ENCODE data around the gene TRPM1. TPM values are rescaled to one million over a fixed set of nuclear protein-coding genes. Genes with fewer than 3 reads are reported as not detected.
A peak's percentile ranks its signal among the peaks of the same experiment; 100 is the strongest.

The TRPM1 gene
- total and polyA plus RNA-seq, 5 donors from 2014 or later = not detected

DNA sequence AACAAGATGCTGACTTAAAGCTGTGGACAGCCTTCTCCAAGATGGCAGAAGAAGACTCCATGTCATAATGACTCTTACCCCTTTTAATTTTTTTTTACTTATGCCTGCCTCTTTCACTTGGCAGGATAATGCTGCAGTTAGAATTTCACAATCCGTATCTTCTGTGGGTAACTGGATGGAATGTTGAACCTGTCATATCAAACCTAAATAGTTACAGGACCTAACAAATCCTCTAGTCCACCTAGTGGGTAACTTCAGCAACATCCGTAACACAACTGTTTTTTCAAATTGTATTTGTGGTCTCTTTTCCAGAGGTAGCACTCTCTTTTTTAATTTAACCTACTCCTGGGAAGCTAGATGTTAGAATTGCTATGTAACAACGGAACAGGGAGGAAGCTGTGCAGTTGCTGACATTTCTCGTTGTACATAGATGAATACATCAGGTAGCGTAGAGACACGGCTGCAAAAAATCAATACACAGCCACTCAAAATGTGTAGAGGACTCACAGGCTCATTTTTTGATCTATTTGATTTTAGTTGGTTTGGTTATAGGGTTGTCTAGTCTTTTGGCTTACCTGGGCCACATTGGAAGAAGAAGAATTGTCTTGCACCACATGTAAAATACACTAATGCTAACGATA is 43.9 kb upstream of the TRPM1 start:
- H3K4me3 ChIP-seq (ENCODE audit: low read depth, low read length) = no peak overlapping the region
- H3K27ac ChIP-seq (ENCODE audit: insufficient read depth, low read length, poor library complexity, severe bottlenecking) = no peak overlapping the region
- Mint-ChIP-seq H3K4me1 (peaks cover 0 to 5% (median 3%) of the 10 kb centered on the region in 4 donors), H3K36me3 (no peaks in the 10 kb centered on the region), H3K9me3 (peaks cover 0 to 1% (median 0%) of the 10 kb centered on the region in 7 donors), H3K4me3 (no peak overlapping the region), H3K27ac (no peak overlapping the region), H3K27me3 (peaks cover 12% of the 10 kb centered on the region)
- H3K36me3 ChIP-seq (ENCODE audit: control insufficient read depth, insufficient read depth, low read length) = no peaks in the 10 kb centered on the region
- ATAC-seq (ENCODE audit: low read depth in 2 of 2) (no peak), DNase-seq (no peak)
- H3K27me3 ChIP-seq (ENCODE audit: control insufficient read depth, insufficient read depth, low read length) = no peaks in the 10 kb centered on the region
- no peaks in the 10 kb centered on the region for H3K4me1 ChIP-seq (ENCODE audit: control insufficient read depth, insufficient read depth, low read length, poor library complexity, severe bottlenecking)
- H3K9me3 ChIP-seq (ENCODE audit: control insufficient read depth in 2 of 2, low read length in 2 of 2) = no peaks in the 10 kb centered on the region

DNA sequence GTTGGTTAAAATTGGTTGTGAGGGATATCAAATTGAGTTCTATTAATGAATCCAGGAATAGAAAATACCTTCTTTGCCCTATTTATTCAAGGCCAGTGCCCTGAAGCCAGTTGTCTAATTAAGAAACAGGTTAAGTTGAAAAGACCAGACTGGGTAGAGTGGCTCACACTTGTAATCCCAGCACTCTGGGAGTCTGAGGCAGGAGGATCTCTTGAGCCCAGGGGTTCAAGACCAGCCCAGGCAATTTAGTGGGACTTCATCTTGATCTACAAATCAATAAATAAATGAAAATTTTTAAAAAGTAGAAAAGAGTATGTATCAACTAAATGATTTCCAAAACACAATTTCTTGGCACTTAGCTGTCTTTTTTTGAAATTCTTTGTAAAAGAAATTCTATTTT is 40.3 kb upstream of the TRPM1 start:
- no peaks in the 10 kb centered on the region for H3K4me1 ChIP-seq (ENCODE audit: control insufficient read depth, insufficient read depth, low read length, poor library complexity, severe bottlenecking)

DNA sequence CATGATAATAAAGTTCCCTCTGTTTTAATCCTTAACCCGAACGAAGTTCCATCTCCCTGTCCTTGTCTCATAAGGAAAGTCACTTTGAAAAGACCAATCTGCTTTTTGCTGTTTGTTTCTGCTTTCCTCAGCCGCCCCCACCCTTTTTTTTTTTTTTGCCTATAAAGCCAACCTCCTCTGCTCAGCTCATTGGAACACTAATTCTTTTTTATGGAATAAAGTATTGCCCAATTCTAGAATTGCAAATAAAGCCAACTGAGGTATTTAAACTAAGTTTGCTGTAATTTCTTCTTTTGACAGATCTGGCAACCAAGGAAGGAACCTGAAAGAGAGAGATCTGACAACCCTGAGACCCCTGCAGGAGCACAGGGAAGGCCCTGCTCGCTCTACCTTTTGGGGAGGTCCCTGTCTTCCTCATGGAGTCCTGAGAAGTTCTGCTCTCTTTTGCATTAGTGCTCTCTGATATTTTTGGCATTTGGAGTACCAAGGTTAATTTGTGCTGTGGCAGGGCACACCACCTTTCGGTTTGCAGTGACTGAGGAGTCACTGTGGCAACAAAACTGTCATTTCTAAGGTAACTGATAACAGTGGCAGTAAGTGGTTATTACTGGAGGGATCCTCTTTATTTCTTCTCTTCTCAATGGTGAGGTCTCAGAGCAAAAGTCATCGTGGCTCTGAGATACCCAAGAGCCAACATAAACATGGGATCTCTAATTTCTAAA is 35.2 kb upstream of the TRPM1 start:
- peaks cover 0 to 5% (median 2%) of the 10 kb centered on the region in 4 donors for H3K4me1 Mint-ChIP-seq
- H3K4me3 Mint-ChIP-seq = no peak overlapping the region
- H3K9me3 ChIP-seq (ENCODE audit: control insufficient read depth in 2 of 2, low read length in 2 of 2) = no peaks in the 10 kb centered on the region
- DNase-seq (no peak), ATAC-seq (ENCODE audit: low read depth in 2 of 2) (no peak)
- no peak overlapping the region for H3K4me3 ChIP-seq (ENCODE audit: low read depth, low read length)
- peaks cover 24% of the 10 kb centered on the region for H3K27me3 Mint-ChIP-seq
- H3K4me1 ChIP-seq (ENCODE audit: control insufficient read depth, insufficient read depth, low read length, poor library complexity, severe bottlenecking) = no peaks in the 10 kb centered on the region
- no peak overlapping the region for H3K27ac ChIP-seq (ENCODE audit: insufficient read depth, low read length, poor library complexity, severe bottlenecking)
- no peaks in the 10 kb centered on the region for H3K36me3 ChIP-seq (ENCODE audit: control insufficient read depth, insufficient read depth, low read length)
- H3K36me3 Mint-ChIP-seq = no peaks in the 10 kb centered on the region
- H3K27ac Mint-ChIP-seq = no peak overlapping the region
- no peaks in the 10 kb centered on the region for H3K27me3 ChIP-seq (ENCODE audit: control insufficient read depth, insufficient read depth, low read length)
- peaks cover 0 to 1% (median 0%) of the 10 kb centered on the region in 7 donors for H3K9me3 Mint-ChIP-seq

More for the DNA sequence above, 40.3 kb upstream of the TRPM1 start:
- DNase-seq = no peak
- peaks cover 11% of the 10 kb centered on the region for H3K27me3 Mint-ChIP-seq
- no peak overlapping the region for H3K27ac Mint-ChIP-seq
- no peaks in the 10 kb centered on the region for H3K36me3 ChIP-seq (ENCODE audit: control insufficient read depth, insufficient read depth, low read length)
- no peaks in the 10 kb centered on the region for H3K9me3 ChIP-seq (ENCODE audit: control insufficient read depth in 2 of 2, low read length in 2 of 2)
- H3K4me1 Mint-ChIP-seq = peaks cover 0 to 5% (median 0%) of the 10 kb centered on the region in 4 donors
- no peak for ATAC-seq (ENCODE audit: low read depth in 2 of 2)
- no peaks in the 10 kb centered on the region for H3K9me3 Mint-ChIP-seq
- no peak overlapping the region for H3K4me3 Mint-ChIP-seq
- no peaks in the 10 kb centered on the region for H3K27me3 ChIP-seq (ENCODE audit: control insufficient read depth, insufficient read depth, low read length)
- no peak overlapping the region for H3K27ac ChIP-seq (ENCODE audit: insufficient read depth, low read length, poor library complexity, severe bottlenecking)
- no peaks in the 10 kb centered on the region for H3K36me3 Mint-ChIP-seq
- H3K4me3 ChIP-seq (ENCODE audit: low read depth, low read length) = no peak overlapping the region

DNA sequence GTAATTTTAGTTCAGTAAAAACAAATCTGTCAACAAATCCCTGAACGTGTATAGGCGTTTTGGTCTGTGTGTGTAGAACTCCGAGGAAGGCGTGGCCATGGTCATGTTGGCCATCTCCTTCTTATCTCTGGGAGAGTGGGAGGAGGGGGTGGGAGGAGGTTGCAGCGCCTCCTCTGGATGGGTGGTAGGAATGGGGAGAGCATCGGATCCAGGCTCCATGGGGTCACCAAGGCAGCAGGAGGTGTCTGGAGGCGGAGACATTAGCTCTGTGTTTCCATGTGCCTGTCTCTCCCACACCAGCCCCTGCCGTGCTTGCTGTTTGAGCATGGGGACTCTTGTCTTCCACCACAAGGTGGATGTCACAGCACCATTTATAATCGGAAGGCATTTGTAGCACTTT is 34.5 kb upstream of the TRPM1 start:
- peaks cover 0 to 1% (median 0%) of the 10 kb centered on the region in 7 donors for H3K9me3 Mint-ChIP-seq
- H3K4me1 Mint-ChIP-seq = peaks cover 0 to 3% (median 0%) of the 10 kb centered on the region in 4 donors
- H3K36me3 Mint-ChIP-seq = no peaks in the 10 kb centered on the region
- H3K36me3 ChIP-seq (ENCODE audit: control insufficient read depth, insufficient read depth, low read length) = no peaks in the 10 kb centered on the region
- H3K27me3 ChIP-seq (ENCODE audit: control insufficient read depth, insufficient read depth, low read length) = no peaks in the 10 kb centered on the region
- no peak overlapping the region for H3K4me3 ChIP-seq (ENCODE audit: low read depth, low read length)
- H3K9me3 ChIP-seq (ENCODE audit: control insufficient read depth in 2 of 2, low read length in 2 of 2) = no peaks in the 10 kb centered on the region
- no peak overlapping the region for H3K27ac Mint-ChIP-seq
- peaks cover 21% of the 10 kb centered on the region for H3K27me3 Mint-ChIP-seq
- H3K4me1 ChIP-seq (ENCODE audit: control insufficient read depth, insufficient read depth, low read length, poor library complexity, severe bottlenecking) = no peaks in the 10 kb centered on the region
- H3K27ac ChIP-seq (ENCODE audit: insufficient read depth, low read length, poor library complexity, severe bottlenecking) = no peak overlapping the region
- H3K4me3 Mint-ChIP-seq = no peak overlapping the region
- DNase-seq (no peak), ATAC-seq (ENCODE audit: low read depth in 2 of 2) (no peak)

DNA sequence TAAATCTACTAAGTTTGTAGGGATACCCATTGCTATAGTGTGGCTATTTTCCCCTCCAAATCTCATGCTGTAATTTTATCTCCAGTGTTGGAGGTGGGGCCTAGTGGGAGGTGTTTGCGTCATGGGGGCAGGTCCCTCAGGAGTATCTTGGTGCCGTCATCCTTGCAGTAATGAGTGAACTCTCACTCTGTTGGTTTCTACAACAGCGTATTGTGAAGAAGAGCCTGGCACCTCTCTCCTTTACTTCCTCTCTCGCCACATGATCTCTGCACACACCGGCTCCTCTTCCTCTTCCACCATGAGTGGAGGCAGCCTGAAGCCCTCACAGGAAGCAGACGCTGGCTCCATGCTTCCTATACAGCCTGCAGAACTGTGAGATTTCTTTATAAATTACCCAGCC is 34.0 kb upstream of the TRPM1 start:
- ATAC-seq (ENCODE audit: low read depth in 2 of 2) (no peak), DNase-seq (no peak)
- Mint-ChIP-seq H3K27ac (no peak overlapping the region), H3K9me3 (peaks cover 0 to 1% (median 0%) of the 10 kb centered on the region in 7 donors), H3K4me3 (no peak overlapping the region), H3K36me3 (no peaks in the 10 kb centered on the region), H3K4me1 (peaks cover 0 to 3% (median 0%) of the 10 kb centered on the region in 4 donors), H3K27me3 (peaks cover 21% of the 10 kb centered on the region)
- no peaks in the 10 kb centered on the region for H3K4me1 ChIP-seq (ENCODE audit: control insufficient read depth, insufficient read depth, low read length, poor library complexity, severe bottlenecking)
- no peak overlapping the region for H3K27ac ChIP-seq (ENCODE audit: insufficient read depth, low read length, poor library complexity, severe bottlenecking)
- H3K4me3 ChIP-seq (ENCODE audit: low read depth, low read length) = no peak overlapping the region
- H3K36me3 ChIP-seq (ENCODE audit: control insufficient read depth, insufficient read depth, low read length) = no peaks in the 10 kb centered on the region
- H3K27me3 ChIP-seq (ENCODE audit: control insufficient read depth, insufficient read depth, low read length) = no peaks in the 10 kb centered on the region
- H3K9me3 ChIP-seq (ENCODE audit: control insufficient read depth in 2 of 2, low read length in 2 of 2) = no peaks in the 10 kb centered on the region

DNA sequence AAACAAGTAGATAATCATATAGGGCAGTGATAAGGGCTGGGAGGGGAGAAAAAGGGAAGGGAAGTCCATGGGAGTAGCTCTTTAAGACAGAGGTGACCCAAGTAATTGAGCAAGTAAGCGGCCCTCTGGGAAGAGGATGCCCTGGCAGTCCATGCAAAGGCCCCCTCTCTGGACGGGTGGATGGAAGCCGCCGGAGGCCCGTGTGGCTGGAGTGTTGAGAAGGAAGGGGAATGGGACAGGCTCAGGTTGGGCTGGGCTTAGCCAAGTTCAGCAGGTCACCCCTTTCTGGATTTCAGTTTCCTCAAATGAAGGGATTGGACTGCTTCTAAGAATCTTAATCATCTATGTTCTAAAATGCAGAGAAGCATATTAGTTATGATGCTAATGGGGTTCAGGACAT is 32.4 kb upstream of the TRPM1 start:
- H3K9me3 ChIP-seq (ENCODE audit: control insufficient read depth in 2 of 2, low read length in 2 of 2) = no peaks in the 10 kb centered on the region
- Mint-ChIP-seq H3K4me3 (no peak overlapping the region), H3K36me3 (no peaks in the 10 kb centered on the region), H3K9me3 (peaks cover 0 to 1% (median 0%) of the 10 kb centered on the region in 7 donors), H3K27me3 (peaks cover 21% of the 10 kb centered on the region), H3K4me1 (peaks cover 0 to 3% (median 1%) of the 10 kb centered on the region in 4 donors), H3K27ac (peak overlapping the region in 1 of 3 donors; percentile 74)
- no peaks in the 10 kb centered on the region for H3K27me3 ChIP-seq (ENCODE audit: control insufficient read depth, insufficient read depth, low read length)
- H3K27ac ChIP-seq (ENCODE audit: insufficient read depth, low read length, poor library complexity, severe bottlenecking) = no peak overlapping the region
- no peak overlapping the region for H3K4me3 ChIP-seq (ENCODE audit: low read depth, low read length)
- DNase-seq (no peak), ATAC-seq (ENCODE audit: low read depth in 2 of 2) (no peak)
- H3K4me1 ChIP-seq (ENCODE audit: control insufficient read depth, insufficient read depth, low read length, poor library complexity, severe bottlenecking) = no peaks in the 10 kb centered on the region
- H3K36me3 ChIP-seq (ENCODE audit: control insufficient read depth, insufficient read depth, low read length) = no peaks in the 10 kb centered on the region

DNA sequence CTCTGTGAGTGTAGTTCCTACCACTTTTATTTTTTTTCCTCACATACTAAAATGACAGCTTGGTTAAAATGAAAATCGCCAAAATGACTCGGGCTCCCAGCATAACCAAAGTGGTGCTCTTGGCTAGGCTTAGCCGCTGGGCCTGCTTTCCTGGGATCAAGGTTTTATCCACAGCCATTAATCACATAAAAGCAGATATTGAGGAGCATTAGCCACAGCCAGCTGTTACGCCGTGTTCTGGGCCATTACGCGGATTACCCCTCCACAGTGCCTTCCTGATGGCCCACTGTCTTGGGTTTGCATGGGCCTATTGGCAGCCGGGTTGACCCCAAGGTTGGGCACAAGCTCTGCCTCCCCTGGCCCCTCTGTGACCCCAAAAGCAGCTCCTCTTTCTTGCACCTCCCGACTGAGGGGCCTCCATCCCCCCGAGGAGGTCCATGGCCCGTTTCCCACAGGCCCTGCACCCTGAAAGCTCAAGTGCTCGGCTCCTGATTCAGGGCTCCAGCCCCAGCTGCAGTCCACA is 30.4 kb upstream of the TRPM1 start:
- Mint-ChIP-seq H3K4me3 (no peak overlapping the region), H3K9me3 (peaks cover 0 to 1% (median 0%) of the 10 kb centered on the region in 7 donors), H3K36me3 (no peaks in the 10 kb centered on the region), H3K27me3 (peaks cover 18% of the 10 kb centered on the region), H3K4me1 (peaks cover 0 to 6% (median 2%) of the 10 kb centered on the region in 4 donors), H3K27ac (no peak overlapping the region)
- no peaks in the 10 kb centered on the region for H3K27me3 ChIP-seq (ENCODE audit: control insufficient read depth, insufficient read depth, low read length)
- no peak overlapping the region for H3K4me3 ChIP-seq (ENCODE audit: low read depth, low read length)
- no peaks in the 10 kb centered on the region for H3K36me3 ChIP-seq (ENCODE audit: control insufficient read depth, insufficient read depth, low read length)
- H3K9me3 ChIP-seq (ENCODE audit: control insufficient read depth in 2 of 2, low read length in 2 of 2) = no peaks in the 10 kb centered on the region
- no peaks in the 10 kb centered on the region for H3K4me1 ChIP-seq (ENCODE audit: control insufficient read depth, insufficient read depth, low read length, poor library complexity, severe bottlenecking)
- ATAC-seq (ENCODE audit: low read depth in 2 of 2) = no peak
- DNase-seq = no peak
- no peak overlapping the region for H3K27ac ChIP-seq (ENCODE audit: insufficient read depth, low read length, poor library complexity, severe bottlenecking)
